SK-N-SH treated with all-trans-retinoic acid at 6 μM for 48 hours (cell line): Measurements from ENCODE around the gene TMEM131L.

Source experiments
- ARNTL ChIP-seq: fragments of 450-650 bp; formaldehyde crosslinking; IDR thresholded peaks from 2 replicates; pipeline ENCODE4 v1.5.0; 2020; ENCODE audit warnings: low read depth, mild to moderate bottlenecking, moderate library complexity, borderline replicate concordance
- CSDC2 ChIP-seq: fragments of 250-450 bp; sonication (Bioruptor Pico); IDR thresholded peaks from 2 replicates; pipeline ENCODE4 v1.5.0; 2020; ENCODE audit warnings: mild to moderate bottlenecking, moderate library complexity
- OSR1 ChIP-seq: fragments of 250-450 bp; sonication (Bioruptor Pico); IDR thresholded peaks from 2 replicates; pipeline ENCODE4 v1.8.0; 2022; ENCODE audit warnings: moderate library complexity, mild to moderate bottlenecking, inconsistent platforms

- no peak for TF ChIP-seq CSDC2 (CRISPR knock-in tag)
- no peak for TF ChIP-seq OSR1
- TF ChIP-seq ARNTL (CRISPR knock-in tag) = no peak
Measured at GRCh38 chr4:153469031-153469430, 2.9 kb downstream of the TMEM131L start.
